HTR-8/SVneo (cell line): ENCODE results near the gene FAM222A.
A peak's percentile ranks its signal among the peaks of the same experiment; 100 is the strongest.

Experiments used
- DNase-seq: peaks from one replicate; pipeline ENCODE4 v3.0.0; 2011; ENCODE audit warnings: low spot score, mixed read lengths; ENCODE audit not compliant: insufficient read length
- FAIRE-seq: peaks from 2 replicates; lab custom pipeline; 2011; peaks lifted over from hg19 to GRCh38; lab: Jason Lieb, UNC

The FAM222A gene

GRCh38 chr12:109735825-109736551 is 22.4 kb downstream of the FAM222A start:
- DNase-seq (no peak), FAIRE-seq (no peak)

- no peak for FAIRE-seq
- DNase-seq, result no peak
Measured at GRCh38 chr12:109736552-109737108, 23.0 kb downstream of the FAM222A start.

GRCh38 chr12:109737126-109737525 is 23.5 kb downstream of the FAM222A start:
- DNase-seq, result no peak

GRCh38 chr12:109737631-109738030 is 24.0 kb downstream of the FAM222A start:
- FAIRE-seq (no peak), DNase-seq (no peak)

More at GRCh38 chr12:109737126-109737525, 23.5 kb downstream of the FAM222A start:
- no peak for FAIRE-seq

GRCh38 chr12:109738209-109738608 is 24.6 kb downstream of the FAM222A start:
- FAIRE-seq, result no peak
- DNase-seq, result no peak

- FAIRE-seq, result no peak
Measured at GRCh38 chr12:109738878-109739665, 25.4 kb downstream of the FAM222A start.

GRCh38 chr12:109739747-109740693 is 26.4 kb downstream of the FAM222A start:
- no peak for FAIRE-seq

More at GRCh38 chr12:109738878-109739665, 25.4 kb downstream of the FAM222A start:
- DNase-seq, result no peak

GRCh38 chr12:109740694-109741245 is 27.1 kb downstream of the FAM222A start:
- FAIRE-seq (no peak), DNase-seq (no peak)

More at GRCh38 chr12:109739747-109740693, 26.4 kb downstream of the FAM222A start:
- no peak for DNase-seq

GRCh38 chr12:109741286-109741969 is 27.8 kb downstream of the FAM222A start:
- FAIRE-seq (no peak), DNase-seq (no peak)

- DNase-seq (no peak), FAIRE-seq (peak; percentile 62)
Measured at GRCh38 chr12:109741970-109742703, 28.5 kb downstream of the FAM222A start.

GRCh38 chr12:109743076-109743910 is 29.7 kb downstream of the FAM222A start:
- FAIRE-seq (no peak), DNase-seq (no peak)

GRCh38 chr12:109744026-109744425 is 30.4 kb downstream of the FAM222A start:
- no peak for FAIRE-seq
- DNase-seq, result no peak

- no peak for DNase-seq
- peak; percentile 16 for FAIRE-seq
Measured at GRCh38 chr12:109744986-109745942, 31.6 kb downstream of the FAM222A start.

GRCh38 chr12:109752117-109753053 is 38.8 kb downstream of the FAM222A start:
- DNase-seq (no peak), FAIRE-seq (no peak)

- FAIRE-seq (no peak), DNase-seq (no peak)
Measured at GRCh38 chr12:109753054-109753401, 39.4 kb downstream of the FAM222A start.
